HCT116 (cell line): Measurements from ENCODE around the gene MOCS1.

Experiments used
- ATF3 ChIP-seq: IDR thresholded peaks from 2 replicates; pipeline ENCODE4 v1.6.1; 2012
- CEBPB ChIP-seq: IDR thresholded peaks from 2 replicates; pipeline ENCODE4 v1.6.1; 2012; ENCODE audit warnings: low read depth
- CTCF ChIP-seq, 3 experiments: fragments of 200-600 bp in 1 of 3; sonication (generic) in 1 of 3; IDR thresholded peaks in 2 of 3; conservative IDR thresholded peaks in 1 of 3; 2 replicates each; pipeline ENCODE4 v1.5.1; 2012 to 2017; ENCODE audit warnings: low read depth in 2 of 3, low read length in 2 of 3, antibody characterized with exemption in 1 of 3, borderline replicate concordance in 1 of 3, control low read depth in 1 of 3, mild to moderate bottlenecking in 1 of 3, mixed read lengths in 1 of 3, mixed run types in 1 of 3, moderate library complexity in 1 of 3; ENCODE audit not compliant: insufficient read depth in 1 of 3
- EGR1 ChIP-seq: IDR thresholded peaks from 2 replicates; pipeline ENCODE4 v1.6.1; 2012; ENCODE audit warnings: low read depth
- ELF1 ChIP-seq: IDR thresholded peaks from 2 replicates; pipeline ENCODE4 v1.6.1; 2012; ENCODE audit warnings: low read depth, borderline replicate concordance
- EZH2 ChIP-seq: fragments of 200-600 bp; sonication (generic); IDR thresholded peaks from 2 replicates; pipeline ENCODE4 v1.6.1; 2017; ENCODE audit warnings: antibody characterized with exemption, mixed run types
- FOSL1 ChIP-seq: IDR thresholded peaks from 2 replicates; pipeline ENCODE4 v1.6.1; 2012; ENCODE audit warnings: low read depth
- JUND ChIP-seq: IDR thresholded peaks from 2 replicates; pipeline ENCODE4 v1.6.1; 2012
- MAX ChIP-seq: IDR thresholded peaks from 2 replicates; pipeline ENCODE4 v1.6.1; 2012
- POLR2A ChIP-seq: IDR thresholded peaks from 2 replicates; pipeline ENCODE4 v1.7.0; 2011; ENCODE audit warnings: borderline replicate concordance; ENCODE audit not compliant: insufficient read depth, insufficient read length; ENCODE audit errors: extremely low read depth
- POLR2AphosphoS5 ChIP-seq: IDR thresholded peaks from 2 replicates; pipeline ENCODE4 v1.6.1; 2011; ENCODE audit warnings: mild to moderate bottlenecking, low read depth, low read length, moderate library complexity
- RAD21 ChIP-seq: IDR thresholded peaks from 2 replicates; pipeline ENCODE4 v1.6.1; 2012; ENCODE audit warnings: low read depth, mild to moderate bottlenecking
- TCF7L2 ChIP-seq: IDR thresholded peaks from 2 replicates; pipeline ENCODE4 v1.7.0; 2011; ENCODE audit warnings: borderline replicate concordance, inconsistent platforms; ENCODE audit not compliant: insufficient read depth, insufficient read length; ENCODE audit errors: extremely low read depth
- ZFX ChIP-seq: fragments of 450-650 bp; IDR thresholded peaks from 2 replicates; pipeline ENCODE4 v1.6.1; 2017

- TF ChIP-seq CTCF (IDR thresholded peaks at IDR 0.05 in 2 of 3, conservative IDR thresholded peaks at IDR 0.05 in 1 of 3; ENCODE audit: borderline replicate concordance in 1 of 3, insufficient read depth in 1 of 3, low read depth in 2 of 3, low read length in 2 of 3) (no peak), JUND (no peak), ELF1 (no peak), EZH2 (no peak), POLR2A (no peak), RAD21 (no peak), CEBPB (no peak), POLR2AphosphoS5 (no peak), TCF7L2 (no peak), ZFX (no peak), EGR1 (no peak), MAX (no peak), FOSL1 (no peak), ATF3 (no peak)
Observed at GRCh38 chr6:39935241-39935640, 979 bp upstream of the MOCS1 start.
